GM12878 (cell line): ENCODE data around the gene C10orf88.

Experiments
- EED ChIP-seq: sonication (generic); IDR thresholded peaks from 2 replicates; pipeline ENCODE4 v1.6.1; 2016; ENCODE audit warnings: antibody characterized with exemption, low read depth
- EZH2 ChIP-seq: IDR thresholded peaks from 2 replicates; pipeline ENCODE4 v1.6.1; 2012; ENCODE audit warnings: low read depth, mild to moderate bottlenecking, control low read depth, inconsistent platforms, low read length, borderline replicate concordance; ENCODE audit not compliant: control insufficient read depth
- SUPT20H ChIP-seq: IDR thresholded peaks from 2 replicates; pipeline ENCODE4 v1.6.1; 2011; ENCODE audit warnings: low read depth, mild to moderate bottlenecking, low read length, moderate library complexity, borderline replicate concordance; ENCODE audit not compliant: control insufficient read depth
- TF ChIP-seq, protein P1 (sequence below): IDR thresholded peaks from 2 replicates; pipeline ENCODE4 v1.6.1; 2012; ENCODE audit warnings: low read length, inconsistent platforms
- TF ChIP-seq, protein P2 (sequence below): IDR thresholded peaks from 2 replicates; pipeline ENCODE4 v1.6.1; 2012; ENCODE audit warnings: mild to moderate bottlenecking, low read depth, low read length
- TF ChIP-seq, protein P3 (sequence below), 3 experiments: IDR thresholded peaks in 2 of 3; conservative IDR thresholded peaks in 1 of 3; 2 replicates each; pipeline ENCODE4 v1.5.1; 2011; ENCODE audit warnings: low read depth in 3 of 3, low read length in 3 of 3, mild to moderate bottlenecking in 3 of 3, control low read depth in 2 of 3, moderate library complexity in 2 of 3, inconsistent platforms in 1 of 3, mixed read lengths in 1 of 3; ENCODE audit not compliant: control insufficient read depth in 2 of 3, insufficient read depth in 1 of 3; ENCODE audit errors: extremely low read depth in 1 of 3
- TF ChIP-seq, protein P4 (sequence below): fragments of 450-650 bp; IDR thresholded peaks from 2 replicates; pipeline ENCODE4 v1.6.1; 2017; ENCODE audit warnings: mild to moderate bottlenecking, moderate library complexity

DNA sequence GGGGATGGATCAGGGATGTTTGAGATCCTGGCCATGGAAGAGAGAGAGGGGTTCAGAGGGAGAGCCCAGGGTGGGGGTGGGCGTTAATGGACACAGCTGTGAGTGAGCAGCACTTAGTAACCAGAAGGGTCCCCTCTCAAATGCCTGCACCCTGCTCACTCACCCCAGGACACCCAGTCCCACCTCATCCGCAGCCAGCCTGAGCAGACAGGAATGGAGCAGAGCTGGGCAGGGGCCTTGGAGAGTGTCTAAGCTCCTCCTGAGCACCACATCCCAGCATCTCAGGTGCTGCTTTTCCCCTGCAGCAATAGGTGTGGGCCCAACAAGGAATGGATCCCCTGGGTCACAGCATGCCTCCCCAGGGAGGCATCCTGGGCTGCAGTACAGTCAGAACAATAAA is 38.3 kb downstream of the C10orf88 start:
- TF ChIP-seq, protein P1, sequence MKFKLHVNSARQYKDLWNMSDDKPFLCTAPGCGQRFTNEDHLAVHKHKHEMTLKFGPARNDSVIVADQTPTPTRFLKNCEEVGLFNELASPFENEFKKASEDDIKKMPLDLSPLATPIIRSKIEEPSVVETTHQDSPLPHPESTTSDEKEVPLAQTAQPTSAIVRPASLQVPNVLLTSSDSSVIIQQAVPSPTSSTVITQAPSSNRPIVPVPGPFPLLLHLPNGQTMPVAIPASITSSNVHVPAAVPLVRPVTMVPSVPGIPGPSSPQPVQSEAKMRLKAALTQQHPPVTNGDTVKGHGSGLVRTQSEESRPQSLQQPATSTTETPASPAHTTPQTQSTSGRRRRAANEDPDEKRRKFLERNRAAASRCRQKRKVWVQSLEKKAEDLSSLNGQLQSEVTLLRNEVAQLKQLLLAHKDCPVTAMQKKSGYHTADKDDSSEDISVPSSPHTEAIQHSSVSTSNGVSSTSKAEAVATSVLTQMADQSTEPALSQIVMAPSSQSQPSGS, result no peak
- TF ChIP-seq, protein P2, sequence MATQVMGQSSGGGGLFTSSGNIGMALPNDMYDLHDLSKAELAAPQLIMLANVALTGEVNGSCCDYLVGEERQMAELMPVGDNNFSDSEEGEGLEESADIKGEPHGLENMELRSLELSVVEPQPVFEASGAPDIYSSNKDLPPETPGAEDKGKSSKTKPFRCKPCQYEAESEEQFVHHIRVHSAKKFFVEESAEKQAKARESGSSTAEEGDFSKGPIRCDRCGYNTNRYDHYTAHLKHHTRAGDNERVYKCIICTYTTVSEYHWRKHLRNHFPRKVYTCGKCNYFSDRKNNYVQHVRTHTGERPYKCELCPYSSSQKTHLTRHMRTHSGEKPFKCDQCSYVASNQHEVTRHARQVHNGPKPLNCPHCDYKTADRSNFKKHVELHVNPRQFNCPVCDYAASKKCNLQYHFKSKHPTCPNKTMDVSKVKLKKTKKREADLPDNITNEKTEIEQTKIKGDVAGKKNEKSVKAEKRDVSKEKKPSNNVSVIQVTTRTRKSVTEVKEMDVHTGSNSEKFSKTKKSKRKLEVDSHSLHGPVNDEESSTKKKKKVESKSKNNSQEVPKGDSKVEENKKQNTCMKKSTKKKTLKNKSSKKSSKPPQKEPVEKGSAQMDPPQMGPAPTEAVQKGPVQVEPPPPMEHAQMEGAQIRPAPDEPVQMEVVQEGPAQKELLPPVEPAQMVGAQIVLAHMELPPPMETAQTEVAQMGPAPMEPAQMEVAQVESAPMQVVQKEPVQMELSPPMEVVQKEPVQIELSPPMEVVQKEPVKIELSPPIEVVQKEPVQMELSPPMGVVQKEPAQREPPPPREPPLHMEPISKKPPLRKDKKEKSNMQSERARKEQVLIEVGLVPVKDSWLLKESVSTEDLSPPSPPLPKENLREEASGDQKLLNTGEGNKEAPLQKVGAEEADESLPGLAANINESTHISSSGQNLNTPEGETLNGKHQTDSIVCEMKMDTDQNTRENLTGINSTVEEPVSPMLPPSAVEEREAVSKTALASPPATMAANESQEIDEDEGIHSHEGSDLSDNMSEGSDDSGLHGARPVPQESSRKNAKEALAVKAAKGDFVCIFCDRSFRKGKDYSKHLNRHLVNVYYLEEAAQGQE, result no peak
- TF ChIP-seq, protein P3, sequence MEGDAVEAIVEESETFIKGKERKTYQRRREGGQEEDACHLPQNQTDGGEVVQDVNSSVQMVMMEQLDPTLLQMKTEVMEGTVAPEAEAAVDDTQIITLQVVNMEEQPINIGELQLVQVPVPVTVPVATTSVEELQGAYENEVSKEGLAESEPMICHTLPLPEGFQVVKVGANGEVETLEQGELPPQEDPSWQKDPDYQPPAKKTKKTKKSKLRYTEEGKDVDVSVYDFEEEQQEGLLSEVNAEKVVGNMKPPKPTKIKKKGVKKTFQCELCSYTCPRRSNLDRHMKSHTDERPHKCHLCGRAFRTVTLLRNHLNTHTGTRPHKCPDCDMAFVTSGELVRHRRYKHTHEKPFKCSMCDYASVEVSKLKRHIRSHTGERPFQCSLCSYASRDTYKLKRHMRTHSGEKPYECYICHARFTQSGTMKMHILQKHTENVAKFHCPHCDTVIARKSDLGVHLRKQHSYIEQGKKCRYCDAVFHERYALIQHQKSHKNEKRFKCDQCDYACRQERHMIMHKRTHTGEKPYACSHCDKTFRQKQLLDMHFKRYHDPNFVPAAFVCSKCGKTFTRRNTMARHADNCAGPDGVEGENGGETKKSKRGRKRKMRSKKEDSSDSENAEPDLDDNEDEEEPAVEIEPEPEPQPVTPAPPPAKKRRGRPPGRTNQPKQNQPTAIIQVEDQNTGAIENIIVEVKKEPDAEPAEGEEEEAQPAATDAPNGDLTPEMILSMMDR (IDR thresholded peaks at IDR 0.05 in 2 of 3, conservative IDR thresholded peaks at IDR 0.05 in 1 of 3; ENCODE audit: control insufficient read depth in 2 of 3, extremely low read depth in 1 of 3, insufficient read depth in 1 of 3, low read depth in 3 of 3, low read length in 3 of 3), result no peak
- TF ChIP-seq, protein P4, sequence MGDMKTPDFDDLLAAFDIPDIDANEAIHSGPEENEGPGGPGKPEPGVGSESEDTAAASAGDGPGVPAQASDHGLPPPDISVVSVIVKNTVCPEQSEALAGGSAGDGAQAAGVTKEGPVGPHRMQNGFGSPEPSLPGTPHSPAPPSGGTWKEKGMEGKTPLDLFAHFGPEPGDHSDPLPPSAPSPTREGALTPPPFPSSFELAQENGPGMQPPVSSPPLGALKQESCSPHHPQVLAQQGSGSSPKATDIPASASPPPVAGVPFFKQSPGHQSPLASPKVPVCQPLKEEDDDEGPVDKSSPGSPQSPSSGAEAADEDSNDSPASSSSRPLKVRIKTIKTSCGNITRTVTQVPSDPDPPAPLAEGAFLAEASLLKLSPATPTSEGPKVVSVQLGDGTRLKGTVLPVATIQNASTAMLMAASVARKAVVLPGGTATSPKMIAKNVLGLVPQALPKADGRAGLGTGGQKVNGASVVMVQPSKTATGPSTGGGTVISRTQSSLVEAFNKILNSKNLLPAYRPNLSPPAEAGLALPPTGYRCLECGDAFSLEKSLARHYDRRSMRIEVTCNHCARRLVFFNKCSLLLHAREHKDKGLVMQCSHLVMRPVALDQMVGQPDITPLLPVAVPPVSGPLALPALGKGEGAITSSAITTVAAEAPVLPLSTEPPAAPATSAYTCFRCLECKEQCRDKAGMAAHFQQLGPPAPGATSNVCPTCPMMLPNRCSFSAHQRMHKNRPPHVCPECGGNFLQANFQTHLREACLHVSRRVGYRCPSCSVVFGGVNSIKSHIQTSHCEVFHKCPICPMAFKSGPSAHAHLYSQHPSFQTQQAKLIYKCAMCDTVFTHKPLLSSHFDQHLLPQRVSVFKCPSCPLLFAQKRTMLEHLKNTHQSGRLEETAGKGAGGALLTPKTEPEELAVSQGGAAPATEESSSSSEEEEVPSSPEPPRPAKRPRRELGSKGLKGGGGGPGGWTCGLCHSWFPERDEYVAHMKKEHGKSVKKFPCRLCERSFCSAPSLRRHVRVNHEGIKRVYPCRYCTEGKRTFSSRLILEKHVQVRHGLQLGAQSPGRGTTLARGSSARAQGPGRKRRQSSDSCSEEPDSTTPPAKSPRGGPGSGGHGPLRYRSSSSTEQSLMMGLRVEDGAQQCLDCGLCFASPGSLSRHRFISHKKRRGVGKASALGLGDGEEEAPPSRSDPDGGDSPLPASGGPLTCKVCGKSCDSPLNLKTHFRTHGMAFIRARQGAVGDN, result no peak
- no peak for TF ChIP-seq EED
- no peak for TF ChIP-seq SUPT20H
- no peak for TF ChIP-seq EZH2
